GM21526 (cell line): ENCODE results near the gene NECTIN2.
"Not testable (repeated sequence)": the region's sequence is repeated elsewhere in the genome, so short reads cannot be mapped to it uniquely, and the experiment has no call there.

Experiments
- ATAC-seq: cut with Tn5 transposase; IDR thresholded peaks from one replicate; pipeline ENCODE4 v1.9.1; 2021; ENCODE audit warnings: moderate library complexity; ENCODE audit not compliant: unreplicated experiment, low FRiP score

The NECTIN2 gene

GRCh38 chr19:44904426-44904994 lies 58.4 kb downstream of the NECTIN2 start:
- no peak for ATAC-seq

GRCh38 chr19:44905437-44906160 lies 59.5 kb downstream of the NECTIN2 start, which contains the start of gene APOE:
APOE (plus strand) TSS chr19:44905796; CDS start chr19:44906625, 829 bp downstream.
- ATAC-seq, result no peak

GRCh38 chr19:44907613-44908012 lies 61.5 kb downstream of the NECTIN2 start:
- no peak for ATAC-seq

DNA sequence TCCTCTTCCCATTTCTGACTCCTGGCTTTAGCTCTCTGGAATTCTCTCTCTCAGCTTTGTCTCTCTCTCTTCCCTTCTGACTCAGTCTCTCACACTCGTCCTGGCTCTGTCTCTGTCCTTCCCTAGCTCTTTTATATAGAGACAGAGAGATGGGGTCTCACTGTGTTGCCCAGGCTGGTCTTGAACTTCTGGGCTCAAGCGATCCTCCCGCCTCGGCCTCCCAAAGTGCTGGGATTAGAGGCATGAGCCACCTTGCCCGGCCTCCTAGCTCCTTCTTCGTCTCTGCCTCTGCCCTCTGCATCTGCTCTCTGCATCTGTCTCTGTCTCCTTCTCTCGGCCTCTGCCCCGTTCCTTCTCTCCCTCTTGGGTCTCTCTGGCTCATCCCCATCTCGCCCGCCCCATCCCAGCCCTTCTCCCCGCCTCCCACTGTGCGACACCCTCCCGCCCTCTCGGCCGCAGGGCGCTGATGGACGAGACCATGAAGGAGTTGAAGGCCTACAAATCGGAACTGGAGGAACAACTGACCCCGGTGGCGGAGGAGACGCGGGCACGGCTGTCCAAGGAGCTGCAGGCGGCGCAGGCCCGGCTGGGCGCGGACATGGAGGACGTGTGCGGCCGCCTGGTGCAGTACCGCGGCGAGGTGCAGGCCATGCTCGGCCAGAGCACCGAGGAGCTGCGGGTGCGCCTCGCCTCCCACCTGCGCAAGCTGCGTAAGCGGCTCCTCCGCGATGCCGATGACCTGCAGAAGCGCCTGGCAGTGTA lies 62.2 kb downstream of the NECTIN2 start:
- no peak for ATAC-seq

GRCh38 chr19:44908836-44909261 lies 62.8 kb downstream of the NECTIN2 start:
- ATAC-seq, result no peak

DNA sequence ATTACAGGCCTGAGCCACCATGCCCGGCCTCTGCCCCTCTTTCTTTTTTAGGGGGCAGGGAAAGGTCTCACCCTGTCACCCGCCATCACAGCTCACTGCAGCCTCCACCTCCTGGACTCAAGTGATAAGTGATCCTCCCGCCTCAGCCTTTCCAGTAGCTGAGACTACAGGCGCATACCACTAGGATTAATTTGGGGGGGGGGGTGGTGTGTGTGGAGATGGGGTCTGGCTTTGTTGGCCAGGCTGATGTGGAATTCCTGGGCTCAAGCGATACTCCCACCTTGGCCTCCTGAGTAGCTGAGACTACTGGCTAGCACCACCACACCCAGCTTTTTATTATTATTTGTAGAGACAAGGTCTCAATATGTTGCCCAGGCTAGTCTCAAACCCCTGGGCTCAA lies 63.7 kb downstream of the NECTIN2 start:
- ATAC-seq, result no peak

GRCh38 chr19:44911896-44912295 lies 65.8 kb downstream of the NECTIN2 start:
- not testable (repeated sequence) for ATAC-seq

DNA sequence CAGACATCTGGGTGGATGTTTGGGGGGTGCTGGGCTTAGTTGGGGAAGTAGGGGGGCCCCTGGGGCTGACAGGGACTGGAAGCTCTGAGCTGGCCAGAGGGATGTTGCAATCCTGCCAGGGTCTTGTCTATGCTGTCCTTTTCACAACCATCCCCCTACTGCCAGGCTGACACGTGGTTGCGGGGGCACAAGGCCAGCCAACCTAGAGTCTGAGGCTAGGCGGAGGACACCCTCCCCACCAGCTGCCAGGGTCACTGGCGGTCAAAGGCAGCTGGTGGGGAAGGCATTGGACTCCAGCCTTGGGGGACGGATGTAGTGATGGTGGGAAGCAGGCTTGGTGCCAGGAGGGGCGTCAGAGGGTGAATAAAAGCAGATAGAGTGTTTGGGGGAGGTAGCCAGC lies 66.8 kb downstream of the NECTIN2 start:
- no peak for ATAC-seq

- ATAC-seq, result not testable (repeated sequence)
Measured at GRCh38 chr19:44913512-44914432, 67.7 kb downstream of the NECTIN2 start.

DNA sequence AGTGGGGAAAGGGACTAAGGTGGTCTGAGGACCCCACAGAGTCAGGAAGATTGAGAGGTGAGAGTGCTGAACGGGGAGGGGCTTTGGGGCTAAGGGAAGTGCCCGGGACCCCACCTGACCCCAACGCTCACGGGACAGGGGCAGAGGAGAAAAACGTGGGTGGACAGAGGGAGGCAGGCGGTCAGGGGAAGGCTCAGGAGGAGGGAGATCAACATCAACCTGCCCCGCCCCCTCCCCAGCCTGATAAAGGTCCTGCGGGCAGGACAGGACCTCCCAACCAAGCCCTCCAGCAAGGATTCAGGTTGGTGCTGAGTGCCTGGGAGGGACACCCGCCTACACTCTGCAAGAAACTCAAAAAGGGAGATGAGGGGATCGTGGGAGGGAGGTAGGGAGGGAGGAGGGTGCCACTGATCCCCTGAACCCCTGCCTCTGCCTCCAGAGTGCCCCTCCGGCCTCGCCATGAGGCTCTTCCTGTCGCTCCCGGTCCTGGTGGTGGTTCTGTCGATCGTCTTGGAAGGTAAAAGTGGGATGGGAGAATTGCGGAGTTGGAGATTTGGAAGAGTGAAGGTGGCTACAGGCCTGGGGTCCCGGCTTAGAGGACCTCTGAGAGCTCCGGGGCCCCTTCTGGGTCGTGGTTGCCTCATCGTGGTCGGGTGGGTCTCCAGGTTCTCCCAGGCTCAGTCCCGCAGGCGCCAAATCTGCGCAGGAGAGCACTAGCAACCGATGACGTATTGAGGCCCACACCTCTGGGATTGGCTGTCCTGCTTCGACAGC lies 68.5 kb downstream of the NECTIN2 start, which contains the start of gene APOC1:
APOC1 (plus strand) TSS at position 176 of the 774 bp plus-strand sequence; CDS start at position 460, 284 bp downstream.
- peak; percentile 93 for ATAC-seq

GRCh38 chr19:44924243-44924725 lies 78.2 kb downstream of the NECTIN2 start:
- ATAC-seq, result no peak

DNA sequence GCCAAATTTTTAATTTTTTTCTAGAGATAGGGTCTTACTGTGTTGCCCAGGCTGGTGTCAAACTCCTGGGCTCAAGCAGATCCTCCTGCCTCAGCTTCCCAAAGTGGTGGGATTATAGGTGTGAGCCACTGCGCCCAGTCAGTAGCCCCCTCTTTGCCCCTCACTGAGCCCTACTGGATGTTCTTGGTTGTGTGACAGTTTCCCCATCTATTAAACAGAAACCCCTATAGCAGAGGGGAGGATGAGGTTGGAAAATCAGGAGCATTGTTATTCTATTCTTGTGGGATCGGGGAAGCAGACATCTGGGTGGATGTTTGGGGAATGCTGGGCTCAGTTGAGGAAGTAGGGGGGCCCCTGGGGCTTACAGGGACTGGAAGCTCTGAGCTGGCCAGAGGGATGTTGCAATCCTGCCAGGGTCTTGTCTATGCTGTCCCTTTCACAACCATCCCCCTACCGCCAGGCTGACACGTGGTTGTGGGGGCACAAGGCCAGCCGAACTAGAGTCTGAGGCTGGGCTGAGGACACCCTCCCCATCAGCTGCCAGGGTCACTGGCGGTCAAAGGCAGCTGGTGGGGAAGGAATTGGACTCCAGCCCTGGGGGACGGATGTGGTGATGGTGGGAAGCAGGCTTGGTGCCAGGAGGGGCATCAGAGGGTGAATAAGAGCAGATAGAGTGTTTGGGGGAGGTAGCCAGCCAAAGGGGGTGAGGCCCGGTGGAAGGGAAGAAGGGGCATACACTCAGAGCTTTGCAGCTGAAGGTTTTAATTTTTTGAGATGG lies 79.2 kb downstream of the NECTIN2 start:
- no peak for ATAC-seq

GRCh38 chr19:44926245-44927077 lies 80.4 kb downstream of the NECTIN2 start:
- ATAC-seq, result not testable (repeated sequence)

GRCh38 chr19:44927746-44928145 lies 81.6 kb downstream of the NECTIN2 start:
- no peak for ATAC-seq

GRCh38 chr19:44930088-44930487 lies 84.0 kb downstream of the NECTIN2 start:
- no peak for ATAC-seq

- ATAC-seq, result no peak
Measured at GRCh38 chr19:44931541-44931940, 85.4 kb downstream of the NECTIN2 start.
